K562 (cell line): ENCODE data around the gene CCDC61. TPM values are rescaled to one million over a fixed set of nuclear protein-coding genes. Genes with fewer than 3 reads are reported as not detected.

Source experiments
- ATAC-seq: fragments of 200-7000 bp; cut with Tn5 transposase; 3 replicates; pipeline ENCODE4 v1.9.1; 2020; ENCODE audit warnings: moderate library complexity
- BruUV-seq: library from RNA; stranded (reverse); fragments of 400-500 nt; replicated peaks from 2 replicates; lab custom pipeline; 2021; lab: Mats Ljungman, UMichigan
- CTCF ChIA-PET: fragments of 300-600 bp; formaldehyde crosslinking; extraction: SDS; loops from one replicate; lab custom pipeline; 2021; ENCODE audit warnings: low intra/inter-chr PET ratio; lab: Yijun Ruan, JAX
- POLR2A ChIA-PET: fragments of 300-600, 350-650 bp; sonication (Branson Sonifier 250); formaldehyde crosslinking; extraction: SDS; loops from one replicate; lab custom pipeline; 2021; ENCODE audit warnings: antibody characterized with exemption, inconsistent platforms; lab: Yijun Ruan, JAX
- DNase-seq, 4 experiments: peaks; one replicate each; pipeline versions ENCODE4 v3.0.0 to v3.0.0-alpha.2; 2011 to 2018; ENCODE audit warnings: low spot score in 3 of 4, mixed read lengths in 3 of 4; ENCODE audit errors: extremely low read depth in 1 of 4
- FAIRE-seq: peaks from 2 replicates; lab custom pipeline; 2011; peaks lifted over from hg19 to GRCh38; lab: Jason Lieb, UNC
- H2AFZ ChIP-seq: 2 replicates; pipeline ENCODE4 v1.6.0; 2011; ENCODE audit warnings: low read depth, low read length, control low read depth, inconsistent platforms
- H3K27ac ChIP-seq: fragments of 200-600 bp; 3 replicates; pipeline ENCODE4 v1.8.0; 2011; ENCODE audit warnings: low read depth, mild to moderate bottlenecking, control low read depth, inconsistent platforms, low read length, moderate library complexity, mixed read lengths; ENCODE audit errors: extremely low read depth
- H3K27me3 ChIP-seq, 2 experiments: fragments of 300-600 bp in 1 of 2; 2 replicates in 1 of 2; 3 replicates in 1 of 2; pipeline versions ENCODE4 v1.6.0 to v1.8.0; 2011; ENCODE audit warnings: inconsistent platforms in 2 of 2, low read length in 2 of 2, mild to moderate bottlenecking in 1 of 2, mixed read lengths in 1 of 2, moderate library complexity in 1 of 2; ENCODE audit not compliant: control insufficient read depth in 2 of 2, insufficient read depth in 2 of 2
- H3K36me3 ChIP-seq: fragments of 300-600 bp; 3 replicates; pipeline ENCODE4 v1.8.0; 2011; ENCODE audit warnings: mild to moderate bottlenecking, low read length, inconsistent platforms; ENCODE audit not compliant: control insufficient read depth, insufficient read depth
- H3K4me1 ChIP-seq, 2 experiments: fragments of 200-600 bp in 1 of 2; replicated peaks in 1 of 2; 2 replicates in 1 of 2; 3 replicates in 1 of 2; pipeline versions ENCODE4 v1.5.1 to v1.8.0; 2011; ENCODE audit warnings: inconsistent platforms in 2 of 2, low read length in 2 of 2, mild to moderate bottlenecking in 1 of 2, mixed read lengths in 1 of 2, moderate library complexity in 1 of 2; ENCODE audit not compliant: control insufficient read depth in 2 of 2, insufficient read depth in 2 of 2
- H3K4me2 ChIP-seq: 2 replicates; pipeline ENCODE4 v1.6.1; 2011; ENCODE audit warnings: low read length, control low read depth, inconsistent platforms, mixed read lengths; ENCODE audit not compliant: insufficient read depth
- H3K4me3 ChIP-seq: fragments of 200-600 bp; sonication (generic), shearing (Covaris generic); 2 replicates; pipeline ENCODE4 v1.5.1; 2016; ENCODE audit warnings: control low read depth, inconsistent platforms
- H3K79me2 ChIP-seq: fragments of 200-600 bp; 3 replicates; pipeline ENCODE4 v1.8.0; 2011; ENCODE audit warnings: low read length, inconsistent platforms; ENCODE audit not compliant: control insufficient read depth, insufficient read depth
- H3K9ac ChIP-seq, 2 experiments: 2 replicates each; pipeline versions ENCODE4 v1.6.0 to v1.6.1; 2011; ENCODE audit warnings: low read depth in 2 of 2, low read length in 2 of 2, control low read depth in 1 of 2, inconsistent platforms in 1 of 2, mild to moderate bottlenecking in 1 of 2, mixed read lengths in 1 of 2; ENCODE audit not compliant: insufficient read depth in 1 of 2
- H3K9me1 ChIP-seq: one replicate; pipeline ENCODE4 v1.6.0; 2011; ENCODE audit warnings: inconsistent platforms, mild to moderate bottlenecking, low read length, moderate library complexity; ENCODE audit not compliant: control insufficient read depth, insufficient read depth
- H3K9me3 ChIP-seq: replicated peaks from 2 replicates; pipeline ENCODE4 v1.5.1; 2011; ENCODE audit warnings: low read depth, low read length, inconsistent platforms; ENCODE audit not compliant: control insufficient read depth, insufficient read depth
- H4K20me1 ChIP-seq: replicated peaks from 2 replicates; pipeline ENCODE4 v1.6.1; 2011; ENCODE audit warnings: low read length, inconsistent platforms, mixed read lengths; ENCODE audit not compliant: control insufficient read depth, insufficient read depth
- AFF1 ChIP-seq, 2 experiments: fragments of 450-650 bp; IDR thresholded peaks; 2 replicates each; pipeline ENCODE4 v1.6.1; 2018; ENCODE audit warnings: mild to moderate bottlenecking in 2 of 2, low read depth in 1 of 2; ENCODE audit not compliant: partially characterized antibody in 2 of 2
- ATF4 ChIP-seq: fragments of 450-650 bp; formaldehyde crosslinking; IDR thresholded peaks from 2 replicates; pipeline ENCODE4 v1.4.0; 2022; ENCODE audit warnings: mild to moderate bottlenecking, moderate library complexity
- E4F1 ChIP-seq: fragments of 250-450 bp; sonication (Bioruptor Pico); IDR thresholded peaks from 2 replicates; pipeline ENCODE4 v1.5.0; 2021; ENCODE audit warnings: mild to moderate bottlenecking, borderline replicate concordance
- ESRRA ChIP-seq: fragments of 450-650 bp; IDR thresholded peaks from 2 replicates; pipeline ENCODE4 v1.6.1; 2014; ENCODE audit warnings: low read depth, mild to moderate bottlenecking, moderate library complexity, borderline replicate concordance
- ESRRB ChIP-seq: fragments of 250-450 bp; sonication (Bioruptor Pico); IDR thresholded peaks from 2 replicates; pipeline ENCODE4 v1.5.0; 2020; ENCODE audit warnings: mild to moderate bottlenecking, moderate library complexity, borderline replicate concordance
- MNT ChIP-seq, 2 experiments: fragments of 450-650 bp; conservative IDR thresholded peaks; 2 replicates each; pipeline ENCODE4 v1.6.1; 2017; ENCODE audit warnings: mild to moderate bottlenecking in 2 of 2, moderate library complexity in 2 of 2
- NCOR1 ChIP-seq: fragments of 450-650 bp; IDR thresholded peaks from 2 replicates; pipeline ENCODE4 v1.6.1; 2016; ENCODE audit warnings: mild to moderate bottlenecking, moderate library complexity
- RAD51 ChIP-seq: fragments of 450-650 bp; IDR thresholded peaks from 2 replicates; pipeline ENCODE4 v1.7.1; 2016; ENCODE audit warnings: low read depth, mild to moderate bottlenecking, borderline replicate concordance
- RCOR1 ChIP-seq, 2 experiments: IDR thresholded peaks; 2 replicates each; pipeline ENCODE4 v1.6.1; 2012; ENCODE audit warnings: low read depth in 2 of 2, low read length in 2 of 2, borderline replicate concordance in 1 of 2, improper control_type of control experiment in 1 of 2
- RFX1 ChIP-seq: fragments of 450-650 bp; IDR thresholded peaks from 2 replicates; pipeline ENCODE4 v1.6.1; 2016; ENCODE audit warnings: mild to moderate bottlenecking, moderate library complexity
- SMARCA4 ChIP-seq: fragments of 450-650 bp; IDR thresholded peaks from 2 replicates; pipeline ENCODE4 v1.6.1; 2016
- SPI1 ChIP-seq: IDR thresholded peaks from 2 replicates; pipeline ENCODE4 v1.6.1; 2011; ENCODE audit warnings: low read depth, low read length, control low read depth, borderline replicate concordance
- ZNF124 ChIP-seq: sonication (generic); formaldehyde crosslinking; IDR thresholded peaks from 2 replicates; pipeline ENCODE4 v1.8.1; 2022; ENCODE audit warnings: missing genetic modification reagents
- ZNF507 ChIP-seq: conservative IDR thresholded peaks from 2 replicates; pipeline ENCODE4 v1.6.1; 2017; ENCODE audit warnings: missing genetic modification characterization, missing compliant biosample characterization
- WGBS: fragments of 100-300 bp; shearing (Covaris generic); methylation state at CpG from one replicate; pipeline ENCODE4 v1.1.6; 2016; ENCODE audit warnings: low coverage, mixed read lengths; ENCODE audit not compliant: insufficient coverage; ENCODE audit errors: missing lambda C conversion rate; 5-methylcytosine and 5-hydroxymethylcytosine counted together
- in situ Hi-C: fragments of 300-500 bp; cut with MboI; formaldehyde crosslinking; loops from 4 replicates; pipeline ENCODE4 v1.15.0; 2018; ENCODE audit warnings: inconsistent platforms, mixed read lengths
- intact Hi-C: fragments of 100-400 bp; cut with micrococcal nuclease; formaldehyde crosslinking; loops from 2 replicates; pipeline ENCODE4 v1.14.2; 2022
- polyA plus RNA-seq, 8 experiments: library from polyadenylated mRNA; depleted of rRNA in 4 of 8; stranded (reverse) in 5 of 8; unstranded in 3 of 8; fragments of >200 nt; fragmentation: Nextera tagmentation in 2 of 8; fragmentation: Illumina TruSeq in 1 of 8; extraction: Ambion mirVana in 2 of 8; extraction: Trizol in 1 of 8; gene quantifications; 2 replicates each; pipeline versions ENCODE4 v1.2.1 to v1.2.3, GENCODE V29; 2011 to 2014; ENCODE audit warnings: inconsistent platforms in 1 of 8, missing spikeins in 1 of 8
- total RNA-seq, 7 experiments: library from RNA; depleted of rRNA in 6 of 7; stranded (reverse); fragments of >200 nt in 6 of 7; fragmentation: Illumina TruSeq in 2 of 7; extraction: Trizol in 2 of 7; gene quantifications; 2 replicates each; pipeline versions ENCODE4 v1.2.1 to v1.2.3, GENCODE V29; 2011 to 2021; ENCODE audit warnings: low replicate concordance in 1 of 7

CCDC61 gene
- total and polyA plus RNA-seq, 9 of the 15 experiments (the other 6 are each of a cell fraction or from before 2014, with no cell fraction given) = 0.07 to 27.0 (median 10.3) TPM

- POLR2A ChIA-PET = interaction anchor here (1.6 kb wide), 1 partner anchor 10 kb away, joined by 5 read pairs; no protein-coding TSS in a partner anchor
- no peak for FAIRE-seq
- Histone ChIP-seq H3K27ac (no peak overlapping the region), H3K4me2 (no peak overlapping the region), H2AFZ (no peak overlapping the region), H3K9me3 (no peaks in the 10 kb centered on the region), H4K20me1 (no peaks in the 10 kb centered on the region; the same call in 1 of the 2 replicates), H3K27me3 (peaks cover 25 to 45% of the 10 kb centered on the region in 2 experiments), H3K79me2 (no peaks in the 10 kb centered on the region), H3K36me3 (no peaks in the 10 kb centered on the region), H3K9me1 (no peaks in the 10 kb centered on the region), H3K9ac (no peak overlapping the region), H3K4me3 (no peak overlapping the region), H3K4me1 (peaks cover 0 to 11% of the 10 kb centered on the region in 2 experiments; a peak in 1 of 5 replicates)
- in situ Hi-C loops (no loop called here), intact Hi-C loops (no loop called here)
- ATAC-seq = no peak
- BruUV-seq = no TSS peak
- no peak for DNase-seq
- CTCF ChIA-PET = no interaction called here
- WGBS = 18% methylated on average over 15 of the region's 15 CpGs
- no peak for TF ChIP-seq ESRRA
- no peak for TF ChIP-seq SMARCA4
- no peak for TF ChIP-seq AFF1 (IDR thresholded peaks at IDR 0.05; ENCODE audit: low read depth in 1 of 2, partially characterized antibody in 2 of 2)
- no peak for TF ChIP-seq RAD51
- TF ChIP-seq NCOR1 = no peak
- no peak for TF ChIP-seq ZNF507 (tag)
- no peak for TF ChIP-seq ATF4 (CRISPR knock-in tag)
- TF ChIP-seq E4F1 (CRISPR knock-in tag) = no peak
- no peak for TF ChIP-seq MNT (conservative IDR thresholded peaks at IDR 0.05)
- no peak for TF ChIP-seq RFX1
- no peak for TF ChIP-seq ESRRB (CRISPR knock-in tag)
- no peak for TF ChIP-seq RCOR1 (IDR thresholded peaks at IDR 0.05; ENCODE audit: borderline replicate concordance in 1 of 2, low read depth in 2 of 2, low read length in 2 of 2)
- no peak for TF ChIP-seq SPI1
- TF ChIP-seq ZNF124 (CRISPR knock-in tag) = no peak
Measured at GRCh38 chr19:45962021-45962420, 33.2 kb upstream of the CCDC61 start.
